HepG2 (cell line): ENCODE results near the gene SNRPF. TPM values are rescaled to one million over a fixed set of nuclear protein-coding genes. Genes with fewer than 3 reads are reported as not detected.

Experiments used
- ATAC-seq: fragments of 200-7000 bp; cut with Tn5 transposase; 3 replicates; pipeline ENCODE4 v1.9.1; 2020; ENCODE audit warnings: mild to moderate bottlenecking, moderate library complexity
- BruUV-seq: library from RNA; stranded (reverse); fragments of 400-500 nt; replicated peaks from 2 replicates; lab custom pipeline; 2021; lab: Mats Ljungman, UMichigan
- CTCF ChIA-PET: fragments of 300-600 bp; formaldehyde crosslinking; extraction: SDS; loops from one replicate; lab custom pipeline; 2021; ENCODE audit warnings: low total read pairs, inconsistent platforms, low intra/inter-chr PET ratio; lab: Yijun Ruan, JAX
- POLR2A ChIA-PET: fragments of 350-600 bp; sonication (Branson Sonifier 250); formaldehyde crosslinking; loops from one replicate; lab custom pipeline; 2020; ENCODE audit warnings: antibody characterized with exemption, inconsistent platforms; lab: Yijun Ruan, JAX
- DNase-seq: peaks from one replicate; pipeline ENCODE4 v3.0.0-alpha.2; 2015; ENCODE audit warnings: low spot score
- FAIRE-seq: peaks from 3 replicates; lab custom pipeline; 2011; peaks lifted over from hg19 to GRCh38; lab: Jason Lieb, UNC
- H2AFZ ChIP-seq: one replicate; pipeline ENCODE4 v1.6.1; 2011; ENCODE audit warnings: low read length, inconsistent platforms
- H3K27ac ChIP-seq: fragments of 300-600 bp; 3 replicates; pipeline ENCODE4 v1.8.0; 2011; ENCODE audit warnings: mixed run types, mild to moderate bottlenecking, mixed read lengths, low read length, inconsistent platforms; ENCODE audit not compliant: insufficient read depth; ENCODE audit errors: extremely low read length
- H3K27me3 ChIP-seq, 2 experiments: fragments of 200-600 bp in 1 of 2; 2 replicates in 1 of 2; 3 replicates in 1 of 2; pipeline versions ENCODE4 v1.6.0 to v1.8.0; 2011; ENCODE audit warnings: low read length in 2 of 2, mild to moderate bottlenecking in 2 of 2, moderate library complexity in 2 of 2, inconsistent platforms in 1 of 2; ENCODE audit not compliant: insufficient read depth in 2 of 2, control insufficient read depth in 1 of 2
- H3K36me3 ChIP-seq, 2 experiments: fragments of 200-600 bp in 1 of 2; replicated peaks in 1 of 2; 2 replicates in 1 of 2; 3 replicates in 1 of 2; pipeline versions ENCODE4 v1.5.1 to v1.8.0; 2011; ENCODE audit warnings: low read length in 2 of 2, inconsistent platforms in 1 of 2; ENCODE audit not compliant: insufficient read depth in 2 of 2, control insufficient read depth in 1 of 2
- H3K4me1 ChIP-seq: 2 replicates; pipeline ENCODE4 v1.5.1; 2012; ENCODE audit warnings: low read length, inconsistent platforms; ENCODE audit not compliant: insufficient read depth
- H3K4me2 ChIP-seq: 2 replicates; pipeline ENCODE4 v1.6.0; 2011; ENCODE audit warnings: low read depth, low read length, inconsistent platforms
- H3K4me3 ChIP-seq, 3 experiments: fragments of 200-600 bp in 1 of 3; sonication (generic), shearing (Covaris generic) in 1 of 3; replicated peaks in 1 of 3; 2 replicates each; pipeline ENCODE4 v1.5.1; 2011 to 2016; ENCODE audit warnings: low read length in 3 of 3, inconsistent platforms in 2 of 3, low read depth in 2 of 3, mild to moderate bottlenecking in 2 of 3, control low read depth in 1 of 3, mixed read lengths in 1 of 3; ENCODE audit not compliant: insufficient read depth in 1 of 3
- H3K79me2 ChIP-seq: one replicate; pipeline ENCODE4 v1.6.1; 2011; ENCODE audit warnings: low read length, inconsistent platforms; ENCODE audit not compliant: insufficient read depth
- H3K9ac ChIP-seq: 2 replicates; pipeline ENCODE4 v1.6.0; 2011; ENCODE audit warnings: mild to moderate bottlenecking, low read depth, low read length, inconsistent platforms; ENCODE audit not compliant: insufficient read depth
- H3K9me3 ChIP-seq: 2 replicates; pipeline ENCODE4 v1.5.1; 2012; ENCODE audit warnings: mild to moderate bottlenecking, low read length
- H4K20me1 ChIP-seq: 2 replicates; pipeline ENCODE4 v1.6.0; 2011; ENCODE audit warnings: inconsistent platforms, mild to moderate bottlenecking, low read length, moderate library complexity; ENCODE audit not compliant: insufficient read depth
- ASH2L ChIP-seq: fragments of 300-600, 200-600 bp; sonication (generic); IDR thresholded peaks from 2 replicates; pipeline ENCODE4 v1.7.0; 2017; ENCODE audit warnings: low read depth, mild to moderate bottlenecking, moderate library complexity, mixed read lengths, low read length; ENCODE audit not compliant: insufficient read length
- DMTF1 ChIP-seq: sonication (generic); formaldehyde crosslinking; IDR thresholded peaks from 2 replicates; pipeline ENCODE4 v1.4.0; 2020; ENCODE audit warnings: mild to moderate bottlenecking, missing genetic modification reagents
- IRF2 ChIP-seq: IDR thresholded peaks from 2 replicates; pipeline ENCODE4 v1.6.1; 2018; ENCODE audit warnings: missing genetic modification reagents, missing compliant biosample characterization
- KMT2B ChIP-seq: IDR thresholded peaks from 2 replicates; pipeline ENCODE4 v1.6.1; 2016; ENCODE audit warnings: missing genetic modification reagents, missing compliant biosample characterization
- LBX2 ChIP-seq: sonication (generic); formaldehyde crosslinking; IDR thresholded peaks from 2 replicates; pipeline ENCODE4 v1.5.0; 2020; ENCODE audit warnings: missing genetic modification reagents, mild to moderate bottlenecking, borderline replicate concordance
- MAFG ChIP-seq: sonication (generic); formaldehyde crosslinking; IDR thresholded peaks from 2 replicates; pipeline ENCODE4 v1.5.1; 2020; ENCODE audit warnings: mild to moderate bottlenecking, missing genetic modification reagents
- NFE2 ChIP-seq: sonication (generic); formaldehyde crosslinking; IDR thresholded peaks from 2 replicates; pipeline ENCODE4 v1.4.0; 2020; ENCODE audit warnings: missing genetic modification reagents
- REXO4 ChIP-seq: sonication (generic); formaldehyde crosslinking; IDR thresholded peaks from 2 replicates; pipeline ENCODE4 v1.8.0; 2022; ENCODE audit warnings: missing genetic modification reagents, mild to moderate bottlenecking, borderline replicate concordance
- SNAPC5 ChIP-seq: sonication (generic); formaldehyde crosslinking; IDR thresholded peaks from 2 replicates; pipeline ENCODE4 v1.8.1; 2023; ENCODE audit warnings: mild to moderate bottlenecking, missing genetic modification reagents, borderline replicate concordance
- ZHX1 ChIP-seq: sonication (generic); formaldehyde crosslinking; IDR thresholded peaks from 2 replicates; pipeline ENCODE4 v1.8.1; 2022; ENCODE audit warnings: low read depth, mild to moderate bottlenecking, missing genetic modification reagents
- ZNF138 ChIP-seq: sonication (generic); formaldehyde crosslinking; IDR thresholded peaks from 2 replicates; pipeline ENCODE4 v1.5.0; 2020; ENCODE audit warnings: mild to moderate bottlenecking, low read depth, missing genetic modification reagents
- ZNF24 ChIP-seq: fragments of 450-650 bp; IDR thresholded peaks from 2 replicates; pipeline ENCODE4 v1.6.1; 2017; ENCODE audit warnings: antibody characterized with exemption, mild to moderate bottlenecking
- ZNF674 ChIP-seq: sonication (generic); formaldehyde crosslinking; IDR thresholded peaks from 2 replicates; pipeline ENCODE4 v1.5.0; 2020; ENCODE audit warnings: low read depth, mild to moderate bottlenecking, missing genetic modification reagents
- ZNF891 ChIP-seq: sonication (generic); formaldehyde crosslinking; IDR thresholded peaks from 2 replicates; pipeline ENCODE4 v1.5.0; 2020; ENCODE audit warnings: mild to moderate bottlenecking, missing genetic modification reagents
- ZSCAN20 ChIP-seq: sonication (generic); formaldehyde crosslinking; IDR thresholded peaks from 2 replicates; pipeline ENCODE4 v1.4.0; 2020; ENCODE audit warnings: missing genetic modification reagents, mild to moderate bottlenecking, borderline replicate concordance
- WGBS: methylation state at CpG from one replicate; pipeline ENCODE4 v1.1.6; 2017; ENCODE audit warnings: low lambda C conversion rate; 5-methylcytosine and 5-hydroxymethylcytosine counted together
- in situ Hi-C: cut with HindIII; loops from 2 replicates; pipeline ENCODE4 v1.10.0; 2017; ENCODE audit warnings: low pct_unique_long_range_greater_than_20kb; ENCODE audit not compliant: extremely low pct_ligation_motif_present
- intact Hi-C: fragments of 100-400 bp; cut with micrococcal nuclease; formaldehyde crosslinking; loops from one replicate; pipeline ENCODE4 v1.10.0; 2022; ENCODE audit not compliant: unreplicated experiment
- polyA plus RNA-seq, 8 experiments: library from polyadenylated mRNA; depleted of rRNA in 3 of 8; stranded (reverse) in 7 of 8; unstranded in 1 of 8; fragments of >200 nt; fragmentation: Illumina TruSeq in 4 of 8; extraction: Trizol in 4 of 8; gene quantifications; 2 replicates each; pipeline versions ENCODE4 v1.2.1 to v1.2.3, GENCODE V29; 2011 to 2016; ENCODE audit warnings: low read depth in 4 of 8, missing spikeins in 1 of 8, mixed read lengths in 1 of 8; ENCODE audit not compliant: insufficient read depth in 1 of 8
- total RNA-seq, 5 experiments: library from RNA; depleted of rRNA; stranded (reverse); fragments of >200 nt; fragmentation: Illumina TruSeq; extraction: Trizol; gene quantifications; 2 replicates each; pipeline ENCODE4 v1.2.3, GENCODE V29; 2016; ENCODE audit warnings: low read depth in 1 of 5

The SNRPF gene
- total and polyA plus RNA-seq, 2 of the 13 experiments (the other 11 are each of a cell fraction or from before 2014, with no cell fraction given): 31.7 to 77.2 TPM

- POLR2A ChIA-PET: no interaction called here
- BruUV-seq: no TSS peak
Observed at GRCh38 chr12:95882080-95882479, 23.3 kb downstream of the SNRPF start.

More at GRCh38 chr12:95882080-95882479, 23.3 kb downstream of the SNRPF start:
- 3% methylated on average over 1 of the region's 1 CpG for WGBS
- Histone ChIP-seq H4K20me1 (no peaks in the 10 kb centered on the region), H3K36me3 (no peaks in the 10 kb centered on the region), H3K9ac (no peak overlapping the region), H2AFZ (no peak overlapping the region), H3K79me2 (no peaks in the 10 kb centered on the region), H3K4me1 (peaks cover 23% of the 10 kb centered on the region), H3K27ac (no peak overlapping the region), H3K9me3 (peaks cover 11% of the 10 kb centered on the region), H3K4me3 (no peak overlapping the region), H3K4me2 (no peak overlapping the region), H3K27me3 (no peaks in the 10 kb centered on the region)
- no peak for TF ChIP-seq ZHX1 (CRISPR knock-in tag)
- TF ChIP-seq ZNF138 (CRISPR knock-in tag): no peak
- TF ChIP-seq REXO4: no peak
- TF ChIP-seq LBX2: no peak
- TF ChIP-seq ZNF891 (CRISPR knock-in tag): no peak
- TF ChIP-seq ZNF674 (CRISPR knock-in tag): no peak
- no peak for TF ChIP-seq ZNF24
- no peak for TF ChIP-seq KMT2B
- TF ChIP-seq ZSCAN20: no peak
- no peak for TF ChIP-seq ASH2L
- TF ChIP-seq IRF2 (CRISPR knock-in tag): no peak
- no peak for TF ChIP-seq MAFG (CRISPR knock-in tag)
- no peak for TF ChIP-seq DMTF1 (CRISPR knock-in tag)
- TF ChIP-seq SNAPC5 (CRISPR knock-in tag): no peak
- TF ChIP-seq NFE2 (CRISPR knock-in tag): no peak
- intact Hi-C loops: no loop called here
- in situ Hi-C loops: no loop called here
- CTCF ChIA-PET: no interaction called here
- ATAC-seq (no peak), DNase-seq (no peak), FAIRE-seq (no peak)
